DND-41 (cell line): ENCODE measurements around the gene SOCS4.
"Not testable (repeated sequence)": the region's sequence is repeated elsewhere in the genome, so short reads cannot be mapped to it uniquely, and the experiment has no call there.

ENCODE experiments used
- ATAC-seq: fragments of 200-7000 bp; cut with Tn5 transposase; 3 replicates; pipeline ENCODE4 v1.9.1; 2021; ENCODE audit warnings: low read depth; ENCODE audit not compliant: insufficient read depth
- DNase-seq: peaks from one replicate; pipeline ENCODE4 v3.0.0-alpha.2; 2020
- H2AFZ ChIP-seq: 2 replicates; pipeline ENCODE4 v1.6.0; 2012; ENCODE audit warnings: low read depth, low read length
- H3K27ac ChIP-seq: 2 replicates; pipeline ENCODE4 v1.5.1; 2012; ENCODE audit warnings: low read length, inconsistent platforms
- H3K27me3 ChIP-seq: fragments of 200-600 bp; sonication (generic); 2 replicates; pipeline ENCODE4 v1.6.0; 2012; ENCODE audit warnings: low read length, mild to moderate bottlenecking, inconsistent platforms; ENCODE audit not compliant: insufficient read depth, poor library complexity
- H3K36me3 ChIP-seq: 2 replicates; pipeline ENCODE4 v1.5.1; 2012; ENCODE audit warnings: low read length, inconsistent platforms; ENCODE audit not compliant: insufficient read depth
- H3K4me1 ChIP-seq: 2 replicates; pipeline ENCODE4 v1.5.1; 2012; ENCODE audit warnings: mild to moderate bottlenecking, low read length; ENCODE audit not compliant: insufficient read depth
- H3K4me2 ChIP-seq: 2 replicates; pipeline ENCODE4 v1.6.0; 2012; ENCODE audit warnings: mild to moderate bottlenecking, moderate library complexity, low read length, inconsistent platforms; ENCODE audit not compliant: insufficient read depth
- H3K4me3 ChIP-seq, 2 experiments: fragments of 200-600 bp in 1 of 2; shearing (Covaris generic) in 1 of 2; 2 replicates each; pipeline ENCODE4 v1.5.1; 2012 to 2016; ENCODE audit warnings: inconsistent platforms in 2 of 2, low read length in 2 of 2, mild to moderate bottlenecking in 2 of 2, low read depth in 1 of 2, moderate library complexity in 1 of 2
- H3K79me2 ChIP-seq: 2 replicates; pipeline ENCODE4 v1.6.0; 2012; ENCODE audit warnings: low read length, inconsistent platforms; ENCODE audit not compliant: insufficient read depth
- H3K9ac ChIP-seq: 2 replicates; pipeline ENCODE4 v1.6.0; 2012; ENCODE audit warnings: low read depth, mild to moderate bottlenecking, inconsistent platforms, low read length, moderate library complexity
- H3K9me3 ChIP-seq: 2 replicates; pipeline ENCODE4 v1.5.1; 2012; ENCODE audit warnings: low read length, moderate library complexity, mild to moderate bottlenecking, inconsistent platforms; ENCODE audit not compliant: insufficient read depth, severe bottlenecking
- H4K20me1 ChIP-seq: 2 replicates; pipeline ENCODE4 v1.6.0; 2012; ENCODE audit warnings: low read length; ENCODE audit not compliant: insufficient read depth
- CTCF ChIP-seq: IDR thresholded peaks from 2 replicates; pipeline ENCODE4 v1.5.1; 2012; ENCODE audit warnings: borderline replicate concordance, low read length, moderate library complexity, mild to moderate bottlenecking; ENCODE audit not compliant: poor library complexity, severe bottlenecking; ENCODE audit errors: extremely low read depth
- EZH2 ChIP-seq: IDR thresholded peaks from 3 replicates; pipeline ENCODE4 v1.6.1; 2012; ENCODE audit warnings: borderline replicate concordance, low read depth, mild to moderate bottlenecking, moderate library complexity, low read length, inconsistent platforms; ENCODE audit not compliant: severe bottlenecking

SOCS4 gene

DNA sequence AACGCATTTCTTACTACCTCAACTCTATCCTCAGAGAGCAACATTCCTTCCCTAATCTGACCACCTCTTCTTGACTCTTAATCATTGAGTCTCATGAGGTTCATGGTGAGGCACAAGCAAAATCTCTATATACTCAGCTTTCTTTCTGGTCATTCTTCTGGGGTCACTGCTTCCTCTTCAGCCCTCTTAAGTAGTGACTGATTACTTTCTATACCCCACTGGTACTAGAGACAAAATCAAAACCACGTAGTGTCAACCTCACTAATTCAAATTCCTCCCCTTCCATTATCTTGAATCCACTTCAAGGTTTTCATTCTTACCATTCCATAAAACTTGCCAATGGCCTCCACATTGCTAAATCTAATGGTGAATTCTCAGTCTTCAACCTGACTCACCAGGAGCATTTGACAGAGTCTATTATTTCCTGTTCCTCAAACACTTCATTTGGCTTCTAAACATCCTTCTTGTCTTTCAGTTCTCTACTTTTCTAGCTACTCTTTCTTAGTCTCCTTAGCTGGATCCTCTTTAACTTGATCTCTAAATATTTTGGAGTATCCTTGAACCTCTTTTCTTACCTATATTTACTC is 7.0 kb upstream of the SOCS4 start:
- Histone ChIP-seq H3K36me3 (peaks cover 57% of the 10 kb centered on the region), H3K27ac (no peak overlapping the region), H3K4me3 (no peak overlapping the region), H3K9me3 (no peaks in the 10 kb centered on the region), H3K27me3 (no peaks in the 10 kb centered on the region), H4K20me1 (peaks cover 17% of the 10 kb centered on the region; the same call in 1 of the 2 replicates), H2AFZ (no peak overlapping the region), H3K9ac (no peak overlapping the region), H3K4me1 (peaks cover 7% of the 10 kb centered on the region), H3K4me2 (no peak overlapping the region), H3K79me2 (peaks cover 93% of the 10 kb centered on the region)
- TF ChIP-seq CTCF (no peak), EZH2 (no peak)
- DNase-seq = no peak
- no peak for ATAC-seq

GRCh38 chr14:55024365-55024764 is 2.7 kb upstream of the SOCS4 start:
- peaks cover 95% of the 10 kb centered on the region for H3K79me2 ChIP-seq
- peak overlapping the region; percentile 17; the same call in 1 of the 2 replicates for H3K4me2 ChIP-seq
- not testable (repeated sequence) for ATAC-seq, H2AFZ ChIP-seq, H3K27me3 ChIP-seq, H3K4me3 ChIP-seq, H3K27ac ChIP-seq, H3K9me3 ChIP-seq, DNase-seq, H3K9ac ChIP-seq
- H3K36me3 ChIP-seq = peaks cover 32% of the 10 kb centered on the region
- H3K4me1 ChIP-seq = peaks cover 32% of the 10 kb centered on the region
- peaks cover 16% of the 10 kb centered on the region; the same call in 1 of the 2 replicates for H4K20me1 ChIP-seq

- TF ChIP-seq CTCF (no peak), EZH2 (no peak)
- peaks cover 29% of the 10 kb centered on the region for H3K36me3 ChIP-seq
- peak overlapping the region; percentile 93 for H3K27ac ChIP-seq
- peaks cover 46% of the 10 kb centered on the region for H3K4me1 ChIP-seq
- ATAC-seq = no peak
- no peaks in the 10 kb centered on the region for H3K27me3 ChIP-seq
- H3K79me2 ChIP-seq = peaks cover 95% of the 10 kb centered on the region
- H2AFZ ChIP-seq = no peak overlapping the region; the same call in 1 of the 2 replicates
- DNase-seq = no peak
- peak overlapping the region; percentile 57 to 92 for H3K4me3 ChIP-seq
- peak overlapping the region; percentile 90 for H3K9ac ChIP-seq
- no peaks in the 10 kb centered on the region for H3K9me3 ChIP-seq
- H4K20me1 ChIP-seq = peaks cover 16% of the 10 kb centered on the region; the same call in 1 of the 2 replicates
- peak overlapping the region; percentile 78 for H3K4me2 ChIP-seq
Observed at GRCh38 chr14:55025948-55026347, 1.1 kb upstream of the SOCS4 start.

DNA sequence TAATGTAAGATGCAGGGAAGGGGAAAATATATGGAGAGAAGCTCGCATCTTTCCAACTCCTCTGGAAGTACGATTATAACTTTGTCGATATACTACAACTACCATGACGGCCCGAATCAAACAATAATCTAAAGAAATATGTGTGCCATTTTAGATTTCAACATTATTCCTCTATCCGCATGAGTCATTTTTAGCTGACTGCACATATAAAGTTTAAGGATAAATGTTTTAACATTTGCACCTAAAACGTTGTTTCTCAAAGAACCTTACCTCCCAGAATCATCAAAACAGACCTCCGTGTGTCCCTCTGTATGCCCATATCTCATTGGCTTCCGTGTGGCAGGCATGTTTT is 619 bp upstream of the SOCS4 start:
- Histone ChIP-seq H2AFZ (peak overlapping the region; percentile 98), H4K20me1 (peaks cover 20% of the 10 kb centered on the region; the same call in 1 of the 2 replicates), H3K4me2 (peak overlapping the region; percentile 78), H3K9me3 (no peaks in the 10 kb centered on the region), H3K79me2 (peaks cover 95% of the 10 kb centered on the region), H3K4me1 (peaks cover 50% of the 10 kb centered on the region), H3K27me3 (no peaks in the 10 kb centered on the region), H3K9ac (peak overlapping the region; percentile 90), H3K4me3 (peak overlapping the region; percentile 57 to 92), H3K27ac (peak overlapping the region; percentile 93), H3K36me3 (peaks cover 32% of the 10 kb centered on the region)
- TF ChIP-seq CTCF (no peak), EZH2 (no peak)
- ATAC-seq (no peak), DNase-seq (no peak)
